Liver (tissue), 9 donors: ENCODE results near the gene NOTCH1. TPM values are rescaled to one million over a fixed set of nuclear protein-coding genes. Genes with fewer than 3 reads are reported as not detected.

Source experiments
- DNase-seq: peaks from one replicate; pipeline ENCODE4 v3.0.0-alpha.2; 2017; ENCODE audit warnings: low spot score
- H3K27ac ChIP-seq, 2 donors: one replicate each; pipeline ENCODE4 v1.7.0; 2013; ENCODE audit warnings: inconsistent platforms in 2 of 2, low read length in 2 of 2, control low read depth in 1 of 2, low read depth in 1 of 2, mild to moderate bottlenecking in 1 of 2
- H3K27me3 ChIP-seq, 4 donors: one replicate each; pipeline versions ENCODE4 v1.6.1 to v1.7.0; 2013; ENCODE audit warnings: low read length in 3 of 4, inconsistent platforms in 1 of 4, mild to moderate bottlenecking in 1 of 4, moderate library complexity in 1 of 4; ENCODE audit not compliant: control insufficient read depth in 4 of 4, insufficient read depth in 4 of 4
- H3K36me3 ChIP-seq, 4 donors: one replicate each; pipeline versions ENCODE4 v1.6.1 to v1.7.0; 2013; ENCODE audit warnings: low read length in 3 of 4, mild to moderate bottlenecking in 3 of 4, low read depth in 1 of 4, moderate library complexity in 1 of 4; ENCODE audit not compliant: control insufficient read depth in 4 of 4, insufficient read depth in 3 of 4
- H3K4me1 ChIP-seq, 4 donors: one replicate each; pipeline versions ENCODE4 v1.6.1 to v1.7.0; 2013; ENCODE audit warnings: low read length in 3 of 4, mild to moderate bottlenecking in 3 of 4, moderate library complexity in 1 of 4; ENCODE audit not compliant: control insufficient read depth in 4 of 4, insufficient read depth in 4 of 4
- H3K4me3 ChIP-seq, 3 donors: one replicate each; pipeline versions ENCODE4 v1.6.1 to v1.7.0; 2013; ENCODE audit warnings: low read length in 3 of 3, control low read depth in 1 of 3, low read depth in 1 of 3, mild to moderate bottlenecking in 1 of 3
- H3K9ac ChIP-seq, 2 donors: one replicate each; pipeline ENCODE4 v1.7.0; 2013; ENCODE audit warnings: low read length in 2 of 2, mild to moderate bottlenecking in 2 of 2, moderate library complexity in 2 of 2, control low read depth in 1 of 2, low read depth in 1 of 2
- H3K9me3 ChIP-seq, 4 donors: one replicate each; pipeline versions ENCODE4 v1.6.1 to v1.7.0; 2013; ENCODE audit warnings: low read length in 3 of 4; ENCODE audit not compliant: control insufficient read depth in 4 of 4
- ATF3 ChIP-seq: IDR thresholded peaks from 2 replicates; pipeline ENCODE4 v1.6.1; 2016; ENCODE audit warnings: antibody characterized with exemption
- CTCF ChIP-seq: fragments of 150-350 bp; IDR thresholded peaks from 2 replicates; pipeline ENCODE4 v1.5.1; 2017; ENCODE audit warnings: improper control_type of control experiment, low read depth, low read length; ENCODE audit not compliant: missing input control
- EGR1 ChIP-seq, 2 donors: IDR thresholded peaks; 2 replicates each; pipeline ENCODE4 v1.6.1; 2016 to 2018; ENCODE audit warnings: antibody characterized with exemption in 2 of 2, low read depth in 2 of 2
- FOXA1 ChIP-seq: IDR thresholded peaks from 2 replicates; pipeline ENCODE4 v1.6.1; 2016; ENCODE audit warnings: antibody characterized with exemption
- FOXA2 ChIP-seq: IDR thresholded peaks from 2 replicates; pipeline ENCODE4 v1.6.1; 2016; ENCODE audit warnings: antibody characterized with exemption
- GABPA ChIP-seq, 2 donors: IDR thresholded peaks in 1 of 2; conservative IDR thresholded peaks in 1 of 2; 2 replicates each; pipeline ENCODE4 v1.6.1; 2016; ENCODE audit warnings: antibody characterized with exemption in 2 of 2, mild to moderate bottlenecking in 1 of 2, moderate library complexity in 1 of 2
- HNF4A ChIP-seq, 2 donors: conservative IDR thresholded peaks; 2 replicates each; pipeline ENCODE4 v1.6.1; 2016; ENCODE audit warnings: antibody characterized with exemption in 2 of 2, mild to moderate bottlenecking in 2 of 2
- HNF4G ChIP-seq: IDR thresholded peaks from 2 replicates; pipeline ENCODE4 v1.6.1; 2016; ENCODE audit warnings: antibody characterized with exemption
- JUND ChIP-seq, 2 donors: IDR thresholded peaks; 2 replicates each; pipeline ENCODE4 v1.6.1; 2016; ENCODE audit warnings: antibody characterized with exemption in 2 of 2
- MAX ChIP-seq: IDR thresholded peaks from 2 replicates; pipeline ENCODE4 v1.6.1; 2016; ENCODE audit warnings: antibody characterized with exemption
- NR2F2 ChIP-seq: IDR thresholded peaks from 2 replicates; pipeline ENCODE4 v1.6.1; 2016; ENCODE audit warnings: antibody characterized with exemption
- RAD21 ChIP-seq, 2 donors: IDR thresholded peaks; 2 replicates each; pipeline ENCODE4 v1.6.1; 2016; ENCODE audit warnings: antibody characterized with exemption in 2 of 2, mild to moderate bottlenecking in 2 of 2
- REST ChIP-seq: IDR thresholded peaks from 2 replicates; pipeline ENCODE4 v1.6.1; 2016; ENCODE audit warnings: antibody characterized with exemption, mild to moderate bottlenecking
- RXRA ChIP-seq, 2 donors: IDR thresholded peaks; 2 replicates each; pipeline ENCODE4 v1.6.1; 2017 to 2018; ENCODE audit warnings: antibody characterized with exemption in 2 of 2, mild to moderate bottlenecking in 1 of 2
- SP1 ChIP-seq: IDR thresholded peaks from 2 replicates; pipeline ENCODE4 v1.6.1; 2018; ENCODE audit warnings: antibody characterized with exemption, mild to moderate bottlenecking
- TAF1 ChIP-seq: conservative IDR thresholded peaks from 2 replicates; pipeline ENCODE4 v1.6.1; 2016; ENCODE audit warnings: antibody characterized with exemption, mild to moderate bottlenecking
- YY1 ChIP-seq: IDR thresholded peaks from 2 replicates; pipeline ENCODE4 v1.6.1; 2016; ENCODE audit warnings: antibody characterized with exemption, mild to moderate bottlenecking
- ZBTB33 ChIP-seq: IDR thresholded peaks from 2 replicates; pipeline ENCODE4 v1.6.1; 2016; ENCODE audit warnings: antibody characterized with exemption
- WGBS: extraction: QIAGEN DNeasy Blood & Tissue Kit; methylation state at CpG from one replicate; pipeline ENCODE4 v1.1.7; 2013; 5-methylcytosine and 5-hydroxymethylcytosine counted together
- polyA plus RNA-seq, 2 donors: library from polyadenylated mRNA; stranded (reverse) in 1 of 2; unstranded in 1 of 2; fragments of 200-250 nt in 1 of 2; fragments of >200 nt in 1 of 2; fragmentation: Nextera tagmentation in 1 of 2; extraction: Ambion mirVana in 1 of 2; gene quantifications; one replicate each; pipeline versions ENCODE4 v1.2.1 to v1.2.3, GENCODE V29; 2013 to 2015
- total RNA-seq, 2 donors: library from RNA; depleted of rRNA; stranded (reverse); fragments of >200 nt; gene quantifications; one replicate each; pipeline ENCODE4 v1.2.3, GENCODE V29; 2014
- donor health status: healthy.
- donor health status: healthy.
- donor health status: healthy.
- donor health status: healthy.
- donor health status: healthy.

Gene NOTCH1
- total and polyA plus RNA-seq, 4 donors = 2.4 to 22.3 (median 8.5) TPM

GRCh38 chr9:136536721-136537241 lies 9.1 kb downstream of the NOTCH1 start:
- no peak for DNase-seq
- Histone ChIP-seq H3K27ac (no peak overlapping the region), H3K36me3 (peaks cover 0 to 5% (median 0%) of the 10 kb centered on the region in 4 donors), H3K9me3 (no peaks in the 10 kb centered on the region), H3K9ac (no peak overlapping the region), H3K27me3 (no peaks in the 10 kb centered on the region), H3K4me1 (peaks cover 2 to 42% (median 30%) of the 10 kb centered on the region in 4 donors), H3K4me3 (no peak overlapping the region)
- WGBS = 88% methylated on average over 16 of the region's 16 CpGs
- TF ChIP-seq ZBTB33 (no peak), EGR1 (IDR thresholded peaks at IDR 0.05; ENCODE audit: low read depth in 2 of 2) (no peak), NR2F2 (no peak), RAD21 (IDR thresholded peaks at IDR 0.05) (no peak), MAX (no peak), GABPA (IDR thresholded peaks at IDR 0.05 in 1 of 2, conservative IDR thresholded peaks at IDR 0.05 in 1 of 2) (no peak), RXRA (IDR thresholded peaks at IDR 0.05) (no peak), FOXA2 (no peak), REST (no peak), CTCF (no peak), JUND (IDR thresholded peaks at IDR 0.05) (no peak), ATF3 (no peak), FOXA1 (no peak), SP1 (no peak), HNF4A (conservative IDR thresholded peaks at IDR 0.05) (no peak), HNF4G (no peak), YY1 (no peak), TAF1 (no peak)
